ENCODE measurements around the gene RNF123.

Gene RNF123

GRCh38 chr3:49757197-49757596 is 67.8 kb downstream of the RNF123 start:
- DNase-seq = no peak

DNA sequence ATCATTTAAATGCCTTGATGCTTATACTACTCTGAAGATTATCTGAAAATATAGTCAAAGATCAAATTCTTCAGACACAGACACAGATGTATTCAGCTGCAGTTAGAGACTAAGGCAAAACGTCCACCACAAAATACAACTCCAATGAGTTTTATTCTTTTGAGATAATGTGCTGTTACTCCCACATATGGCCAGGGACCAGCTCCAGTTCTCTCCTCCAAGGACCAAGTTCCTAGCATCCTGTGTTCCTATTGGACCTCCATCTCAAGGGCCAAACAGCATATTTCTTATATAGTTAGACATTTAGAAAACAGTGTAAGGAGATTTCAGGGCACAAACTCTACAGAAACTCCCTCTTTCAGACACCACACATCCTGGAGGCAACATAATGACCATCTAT is 69.9 kb downstream of the RNF123 start:
- no peak for DNase-seq

DNA sequence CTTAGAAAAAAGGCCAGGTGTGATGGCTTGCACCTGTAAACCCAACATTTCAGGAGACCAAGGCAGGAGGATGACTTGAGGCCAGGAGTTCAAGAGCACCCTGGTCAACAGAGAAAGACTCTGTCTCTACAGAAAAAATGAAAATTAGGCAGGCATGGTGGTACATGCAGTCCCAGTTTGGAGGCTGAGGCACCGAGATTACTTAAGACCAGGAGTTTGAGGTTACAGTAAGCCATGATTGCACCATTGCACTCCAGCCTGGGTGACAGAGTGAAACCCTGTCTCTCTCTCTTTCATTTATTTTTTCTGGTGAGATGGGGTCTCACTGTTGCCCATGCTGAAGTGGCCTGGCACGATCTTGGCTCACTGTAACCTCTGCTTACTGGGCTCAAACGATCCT is 72.3 kb downstream of the RNF123 start:
- no peak for DNase-seq

DNA sequence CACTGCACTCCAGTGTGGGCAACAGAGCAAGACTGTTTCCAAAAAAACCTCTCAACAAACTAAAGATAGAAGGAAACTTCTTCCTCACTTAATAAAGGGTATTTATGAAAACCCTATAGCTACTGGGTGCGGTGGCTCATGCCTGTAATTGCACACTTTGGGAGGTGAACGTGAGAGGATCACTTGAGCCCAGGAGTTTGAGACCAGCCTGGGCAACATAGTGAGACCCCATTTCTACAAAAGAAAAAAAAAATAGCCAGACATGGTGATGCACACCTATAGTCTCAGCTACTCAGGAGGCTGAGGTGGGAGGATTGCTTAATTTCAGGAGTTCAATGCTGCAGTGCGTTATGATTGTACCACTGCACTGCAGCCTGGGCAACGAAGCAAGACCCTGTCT is 74.6 kb downstream of the RNF123 start:
- DNase-seq = no peak

GRCh38 chr3:49769286-49769915 is 80.0 kb downstream of the RNF123 start:
- no peak for DNase-seq

GRCh38 chr3:49769926-49770325 is 80.6 kb downstream of the RNF123 start:
- no peak for DNase-seq

Measured in CD4-positive, alpha-beta T cell treated with Interleukin-4 for 4 hours (primary cell).